HEK293 (cell line): ENCODE data around the gene AP1S1.
A peak's percentile ranks its signal among the peaks of the same experiment; 100 is the strongest.

ENCODE experiments used
- CTCF ChIA-PET: fragments of 350-600 bp; formaldehyde crosslinking; extraction: SDS; loops from one replicate; lab custom pipeline; 2021; ENCODE audit warnings: antibody characterized with exemption; lab: Yijun Ruan, JAX
- POLR2A ChIA-PET: fragments of 300-600 bp; formaldehyde crosslinking; extraction: SDS; loops from one replicate; lab custom pipeline; 2020; ENCODE audit warnings: antibody characterized with exemption, inconsistent platforms; lab: Yijun Ruan, JAX
- H3K27ac ChIP-seq: fragments of 200-500 bp; sonication (Bioruptor generic); 2 replicates; pipeline ENCODE4 v1.5.1; 2014; ENCODE audit warnings: low read depth, low read length, control low read depth, inconsistent platforms; ENCODE audit errors: extremely low read depth
- H3K36me3 ChIP-seq, 2 experiments: fragments of 200-500 bp in 1 of 2; sonication (Bioruptor generic) in 1 of 2; 1 replicate in 1 of 2; 2 replicates in 1 of 2; pipeline ENCODE4 v1.5.1; 2014 to 2017; ENCODE audit warnings: inconsistent platforms in 2 of 2, low read length in 2 of 2; ENCODE audit not compliant: control insufficient read depth in 2 of 2, insufficient read depth in 1 of 2
- H3K4me1 ChIP-seq: fragments of 200-500 bp; sonication (Bioruptor generic); 2 replicates; pipeline ENCODE4 v1.5.1; 2014; ENCODE audit warnings: mild to moderate bottlenecking, low read length, inconsistent platforms; ENCODE audit not compliant: control insufficient read depth, insufficient read depth
- H3K4me3 ChIP-seq: 2 replicates; pipeline ENCODE4 v1.5.1; 2011; ENCODE audit warnings: low read depth, mild to moderate bottlenecking, control low read depth, low read length, moderate library complexity
- H3K9me3 ChIP-seq: fragments of 200-500 bp; sonication (Bioruptor generic); 2 replicates; pipeline ENCODE4 v1.5.1; 2014; ENCODE audit warnings: low read depth, low read length, inconsistent platforms; ENCODE audit not compliant: control insufficient read depth, insufficient read depth
- GLI2 ChIP-seq: fragments of 450-650 bp; formaldehyde crosslinking; IDR thresholded peaks from 2 replicates; pipeline ENCODE4; 2017; ENCODE audit warnings: missing biosample characterization, missing genetic modification characterization, low read depth, borderline replicate concordance
- HOXA7 ChIP-seq: sonication (generic); formaldehyde crosslinking; IDR thresholded peaks from 2 replicates; pipeline ENCODE4 v1.8.1; 2022; ENCODE audit warnings: missing genetic modification reagents, borderline replicate concordance
- RBAK ChIP-seq: fragments of 450-650 bp; formaldehyde crosslinking; IDR thresholded peaks from 2 replicates; pipeline ENCODE4 v1.5.1; 2016; ENCODE audit warnings: missing biosample characterization, missing genetic modification characterization
- SALL2 ChIP-seq: fragments of 450-650 bp; formaldehyde crosslinking; IDR thresholded peaks from 2 replicates; pipeline ENCODE4 v1.5.0; 2017; ENCODE audit warnings: missing biosample characterization, mild to moderate bottlenecking, missing genetic modification characterization, borderline replicate concordance
- YY2 ChIP-seq: fragments of 450-650 bp; formaldehyde crosslinking; IDR thresholded peaks from 2 replicates; pipeline ENCODE4 v1.5.1; 2016; ENCODE audit warnings: missing biosample characterization, missing genetic modification characterization
- ZBTB1 ChIP-seq: fragments of 450-650 bp; formaldehyde crosslinking; IDR thresholded peaks from 2 replicates; pipeline ENCODE4 v1.5.1; 2016; ENCODE audit warnings: missing biosample characterization, missing genetic modification characterization
- ZEB2 ChIP-seq: fragments of 450-650 bp; formaldehyde crosslinking; IDR thresholded peaks from 2 replicates; pipeline ENCODE4 v1.5.1; 2016; ENCODE audit warnings: missing biosample characterization, missing genetic modification characterization
- ZFHX2 ChIP-seq: fragments of 450-650 bp; formaldehyde crosslinking; conservative IDR thresholded peaks from 2 replicates; pipeline ENCODE4 v1.5.1; 2016; ENCODE audit warnings: missing biosample characterization, missing genetic modification characterization
- ZFP41 ChIP-seq: fragments of 450-650 bp; formaldehyde crosslinking; IDR thresholded peaks from 2 replicates; pipeline ENCODE4 v1.5.1; 2016; ENCODE audit warnings: missing biosample characterization, missing genetic modification characterization, borderline replicate concordance
- ZNF202 ChIP-seq: fragments of 450-650 bp; formaldehyde crosslinking; IDR thresholded peaks from 2 replicates; pipeline ENCODE4 v1.5.1; 2016; ENCODE audit warnings: missing biosample characterization, missing genetic modification characterization, borderline replicate concordance
- ZNF239 ChIP-seq: fragments of 450-650 bp; formaldehyde crosslinking; IDR thresholded peaks from 2 replicates; pipeline ENCODE4 v1.5.1; 2016; ENCODE audit warnings: missing biosample characterization, missing genetic modification characterization
- ZNF354C ChIP-seq: fragments of 450-650 bp; formaldehyde crosslinking; IDR thresholded peaks from 2 replicates; pipeline ENCODE4 v1.5.1; 2016; ENCODE audit warnings: missing biosample characterization, missing genetic modification characterization, low read depth, borderline replicate concordance
- ZNF366 ChIP-seq: fragments of 450-650 bp; formaldehyde crosslinking; conservative IDR thresholded peaks from 2 replicates; pipeline ENCODE4 v1.5.1; 2016; ENCODE audit warnings: missing biosample characterization, missing genetic modification characterization
- ZNF37A ChIP-seq: fragments of 450-650 bp; IDR thresholded peaks from 2 replicates; pipeline ENCODE4 v1.5.1; 2018; ENCODE audit warnings: missing biosample characterization, missing genetic modification characterization
- ZNF394 ChIP-seq: fragments of 450-650 bp; formaldehyde crosslinking; IDR thresholded peaks from 2 replicates; pipeline ENCODE4 v1.5.1; 2016; ENCODE audit warnings: missing biosample characterization, missing genetic modification characterization, mild to moderate bottlenecking, moderate library complexity, borderline replicate concordance
- ZNF404 ChIP-seq: fragments of 450-650 bp; formaldehyde crosslinking; IDR thresholded peaks from 2 replicates; pipeline ENCODE4 v1.5.1; 2017; ENCODE audit warnings: missing biosample characterization, missing genetic modification characterization
- ZNF416 ChIP-seq: fragments of 450-650 bp; formaldehyde crosslinking; IDR thresholded peaks from 2 replicates; pipeline ENCODE4 v1.5.1; 2016; ENCODE audit warnings: missing biosample characterization, missing genetic modification characterization
- ZNF423 ChIP-seq: fragments of 450-650 bp; formaldehyde crosslinking; IDR thresholded peaks from 2 replicates; pipeline ENCODE4 v1.5.1; 2016; ENCODE audit warnings: missing biosample characterization, missing genetic modification characterization
- ZNF433 ChIP-seq: fragments of 450-650 bp; formaldehyde crosslinking; IDR thresholded peaks from 2 replicates; pipeline ENCODE4 v1.5.1; 2016; ENCODE audit warnings: missing biosample characterization, missing genetic modification characterization, low read depth
- ZNF473 ChIP-seq: fragments of 450-650 bp; formaldehyde crosslinking; IDR thresholded peaks from 2 replicates; pipeline ENCODE4 v1.5.1; 2017; ENCODE audit warnings: missing biosample characterization, missing genetic modification characterization
- ZNF510 ChIP-seq: fragments of 450-650 bp; formaldehyde crosslinking; IDR thresholded peaks from 2 replicates; pipeline ENCODE4 v1.5.1; 2018; ENCODE audit warnings: mild to moderate bottlenecking, missing genetic modification characterization, missing biosample characterization; ENCODE audit not compliant: insufficient replicate concordance
- ZNF558 ChIP-seq: fragments of 450-650 bp; formaldehyde crosslinking; IDR thresholded peaks from 2 replicates; pipeline ENCODE4 v1.5.1; 2016; ENCODE audit warnings: missing biosample characterization, missing genetic modification characterization
- ZNF624 ChIP-seq: fragments of 450-650 bp; formaldehyde crosslinking; IDR thresholded peaks from 2 replicates; pipeline ENCODE4 v1.5.1; 2017; ENCODE audit warnings: missing biosample characterization, missing genetic modification characterization
- ZNF76 ChIP-seq: fragments of 450-650 bp; formaldehyde crosslinking; IDR thresholded peaks from 2 replicates; pipeline ENCODE4; 2016; ENCODE audit warnings: low read depth, missing biosample characterization, missing genetic modification characterization, borderline replicate concordance
- ZNF791 ChIP-seq: fragments of 450-650 bp; formaldehyde crosslinking; IDR thresholded peaks from 2 replicates; pipeline ENCODE4 v1.5.1; 2016; ENCODE audit warnings: missing biosample characterization, missing genetic modification characterization
- TF ChIP-seq, protein P1 (sequence below): fragments of 450-650 bp; formaldehyde crosslinking; IDR thresholded peaks from 2 replicates; pipeline ENCODE4 v1.5.1; 2017; ENCODE audit warnings: missing biosample characterization, missing genetic modification characterization
- TF ChIP-seq, protein P2 (sequence below): fragments of 450-650 bp; formaldehyde crosslinking; IDR thresholded peaks from 2 replicates; pipeline ENCODE4 v1.5.1; 2016; ENCODE audit warnings: missing biosample characterization, missing genetic modification characterization
- TF ChIP-seq, protein P3 (sequence below): fragments of 450-650 bp; formaldehyde crosslinking; IDR thresholded peaks from 2 replicates; pipeline ENCODE4 v1.5.1; 2016; ENCODE audit warnings: missing biosample characterization, missing genetic modification characterization
- TF ChIP-seq, protein P4 (sequence below): fragments of 450-650 bp; IDR thresholded peaks from 2 replicates; pipeline ENCODE4 v1.5.1; 2018; ENCODE audit warnings: missing biosample characterization, mild to moderate bottlenecking, missing genetic modification characterization

The AP1S1 gene

DNA sequence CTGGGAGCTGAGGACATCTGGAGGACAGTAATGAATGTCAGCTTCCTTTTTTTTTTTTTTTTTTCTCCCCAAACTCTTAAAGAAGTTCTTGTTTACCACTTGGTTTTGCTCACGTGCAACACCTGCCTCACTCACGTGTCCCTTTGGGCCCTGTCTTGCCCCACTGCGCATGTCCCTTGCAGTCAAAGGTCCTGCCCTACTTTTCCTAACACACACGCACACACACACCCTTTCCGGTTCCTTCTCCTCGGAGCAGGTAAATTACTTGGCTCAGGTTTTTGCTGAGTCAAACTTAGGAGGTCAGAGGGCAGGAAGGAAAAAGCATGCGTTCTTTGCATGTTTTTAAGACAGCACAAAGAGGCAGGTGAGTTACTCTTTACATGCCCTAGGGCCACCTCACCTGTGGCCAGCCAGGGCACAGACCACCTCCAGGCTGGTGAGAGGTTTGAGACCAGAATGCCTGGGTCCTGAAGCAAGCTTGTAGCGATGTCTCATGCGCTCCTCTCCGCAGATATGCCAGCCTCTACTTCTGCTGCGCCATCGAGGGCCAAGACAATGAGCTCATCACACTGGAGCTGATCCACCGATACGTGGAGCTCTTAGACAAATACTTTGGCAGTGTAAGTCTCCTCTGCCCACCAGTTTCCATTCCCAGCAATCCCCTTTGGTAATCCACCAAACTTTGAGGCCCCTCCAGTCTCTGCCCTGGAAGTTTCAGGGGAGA is 2.8 kb downstream of the AP1S1 start:
- Histone ChIP-seq H3K9me3 (no peaks in the 10 kb centered on the region), H3K4me3 (no peak overlapping the region), H3K36me3 (peaks cover 3 to 17% of the 10 kb centered on the region in 2 experiments; a peak in 2 of 3 replicates), H3K27ac (no peak overlapping the region), H3K4me1 (peaks cover 5% of the 10 kb centered on the region; the same call in 1 of the 2 replicates)
- no peak for TF ChIP-seq ZNF394 (tag by site-specific recombination)
- no peak for TF ChIP-seq ZNF473 (tag by site-specific recombination)
- no peak for TF ChIP-seq ZNF76
- no peak for TF ChIP-seq ZNF404
- no peak for TF ChIP-seq ZFP41
- TF ChIP-seq HOXA7: no peak
- no peak for TF ChIP-seq SALL2 (tag by site-specific recombination)
- no peak for TF ChIP-seq ZNF791 (tag by site-specific recombination)
- no peak for TF ChIP-seq ZBTB1 (tag by site-specific recombination)
- no peak for TF ChIP-seq ZNF239
- TF ChIP-seq, protein P1, sequence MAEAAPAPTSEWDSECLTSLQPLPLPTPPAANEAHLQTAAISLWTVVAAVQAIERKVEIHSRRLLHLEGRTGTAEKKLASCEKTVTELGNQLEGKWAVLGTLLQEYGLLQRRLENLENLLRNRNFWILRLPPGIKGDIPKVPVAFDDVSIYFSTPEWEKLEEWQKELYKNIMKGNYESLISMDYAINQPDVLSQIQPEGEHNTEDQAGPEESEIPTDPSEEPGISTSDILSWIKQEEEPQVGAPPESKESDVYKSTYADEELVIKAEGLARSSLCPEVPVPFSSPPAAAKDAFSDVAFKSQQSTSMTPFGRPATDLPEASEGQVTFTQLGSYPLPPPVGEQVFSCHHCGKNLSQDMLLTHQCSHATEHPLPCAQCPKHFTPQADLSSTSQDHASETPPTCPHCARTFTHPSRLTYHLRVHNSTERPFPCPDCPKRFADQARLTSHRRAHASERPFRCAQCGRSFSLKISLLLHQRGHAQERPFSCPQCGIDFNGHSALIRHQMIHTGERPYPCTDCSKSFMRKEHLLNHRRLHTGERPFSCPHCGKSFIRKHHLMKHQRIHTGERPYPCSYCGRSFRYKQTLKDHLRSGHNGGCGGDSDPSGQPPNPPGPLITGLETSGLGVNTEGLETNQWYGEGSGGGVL: no peak
- no peak for TF ChIP-seq GLI2
- TF ChIP-seq ZNF624 (tag by site-specific recombination): no peak
- TF ChIP-seq ZNF433 (tag by site-specific recombination): no peak
- no peak for TF ChIP-seq ZNF37A (tag by site-specific recombination)
- TF ChIP-seq, protein P2, sequence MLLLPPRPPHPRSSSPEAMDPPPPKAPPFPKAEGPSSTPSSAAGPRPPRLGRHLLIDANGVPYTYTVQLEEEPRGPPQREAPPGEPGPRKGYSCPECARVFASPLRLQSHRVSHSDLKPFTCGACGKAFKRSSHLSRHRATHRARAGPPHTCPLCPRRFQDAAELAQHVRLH: no peak
- TF ChIP-seq ZNF354C (tag by site-specific recombination): no peak
- TF ChIP-seq ZNF423 (tag by site-specific recombination): no peak
- no peak for TF ChIP-seq ZNF366
- POLR2A ChIA-PET: interaction anchor here (0.5 to 1.0 kb wide), 5 partner anchors 8 to 195 kb away, joined by 3 to 6 read pairs (median 4); partner anchors contain the start of genes PLOD3 and VGF
- CTCF ChIA-PET: interaction anchor here (0.5 to 8.6 kb wide), 8 partner anchors 13 to 87 kb away, joined by 3 to 84 read pairs (median 4); no protein-coding TSS in a partner anchor

DNA sequence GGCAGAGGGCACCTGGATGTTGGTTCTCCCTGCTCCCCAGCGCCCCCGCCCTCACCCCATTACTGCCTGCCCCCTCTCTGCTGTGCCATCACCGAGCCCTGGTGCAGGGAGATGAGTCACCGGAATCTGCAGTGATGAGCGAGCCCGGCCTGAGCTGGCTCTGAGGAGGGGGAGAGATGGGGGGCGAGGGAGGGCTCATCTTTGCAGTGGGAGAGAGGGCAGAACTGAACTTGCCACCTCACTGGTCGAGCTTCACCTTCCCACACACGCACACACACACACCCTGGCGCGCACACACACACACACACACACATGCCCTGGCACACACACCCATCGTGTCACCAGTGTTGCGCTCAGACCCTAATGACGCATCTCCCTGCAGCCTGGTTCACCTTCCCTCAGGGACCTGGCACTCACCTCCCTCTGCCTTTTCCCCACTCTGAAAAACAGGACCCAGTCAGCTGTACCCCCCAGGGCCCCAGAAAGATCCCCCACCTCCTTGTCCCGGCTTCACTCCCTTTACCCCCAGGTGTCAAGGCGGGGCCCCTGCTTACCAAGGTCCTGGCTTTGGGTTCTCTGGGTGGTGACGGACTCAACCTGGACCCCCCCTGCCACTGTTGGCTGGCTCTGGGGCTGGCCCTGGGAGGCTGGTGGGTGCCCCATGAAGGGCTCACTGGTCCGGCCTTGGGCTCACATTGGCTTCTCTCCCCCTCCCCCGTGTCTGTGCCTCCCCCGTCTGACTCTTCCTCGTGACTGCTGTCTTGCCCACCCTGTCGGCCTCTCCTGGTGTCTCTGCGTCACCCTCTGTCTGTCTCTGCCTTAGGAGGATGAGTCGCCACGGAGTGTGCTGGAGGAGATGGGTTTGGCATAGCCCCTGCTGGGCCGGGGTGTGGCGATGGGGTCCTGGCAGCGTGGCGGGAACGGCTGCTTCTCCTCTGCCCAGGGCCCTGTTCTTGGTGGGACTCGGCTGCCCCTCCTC is 5.7 kb downstream of the AP1S1 start:
- no peaks in the 10 kb centered on the region for H3K9me3 ChIP-seq
- H3K36me3 ChIP-seq: peaks cover 3 to 17% of the 10 kb centered on the region in 2 experiments; a peak in 2 of 3 replicates
- ChIA-PET CTCF (interaction anchor here (8.6 kb wide), 1 partner anchor 16 kb away, joined by 84 read pairs; no protein-coding TSS in a partner anchor), POLR2A (interaction anchor here (0.6 kb wide), 3 partner anchors 22 to 270 kb away, joined by 3 to 4 read pairs (median 3); no protein-coding TSS in a partner anchor)
- no peak overlapping the region for H3K4me3 ChIP-seq
- H3K4me1 ChIP-seq: peaks cover 13% of the 10 kb centered on the region
- no peak overlapping the region for H3K27ac ChIP-seq
- 0 out of 2 replicates have a peak, but pooled peaks have one; percentile 35 for TF ChIP-seq ZNF473 (tag by site-specific recombination)
- TF ChIP-seq, protein P3, sequence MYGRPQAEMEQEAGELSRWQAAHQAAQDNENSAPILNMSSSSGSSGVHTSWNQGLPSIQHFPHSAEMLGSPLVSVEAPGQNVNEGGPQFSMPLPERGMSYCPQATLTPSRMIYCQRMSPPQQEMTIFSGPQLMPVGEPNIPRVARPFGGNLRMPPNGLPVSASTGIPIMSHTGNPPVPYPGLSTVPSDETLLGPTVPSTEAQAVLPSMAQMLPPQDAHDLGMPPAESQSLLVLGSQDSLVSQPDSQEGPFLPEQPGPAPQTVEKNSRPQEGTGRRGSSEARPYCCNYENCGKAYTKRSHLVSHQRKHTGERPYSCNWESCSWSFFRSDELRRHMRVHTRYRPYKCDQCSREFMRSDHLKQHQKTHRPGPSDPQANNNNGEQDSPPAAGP: peak; percentile 96
- no peak for TF ChIP-seq ZNF394 (tag by site-specific recombination)
- no peak for TF ChIP-seq ZEB2 (tag by site-specific recombination)
- TF ChIP-seq, protein P4, sequence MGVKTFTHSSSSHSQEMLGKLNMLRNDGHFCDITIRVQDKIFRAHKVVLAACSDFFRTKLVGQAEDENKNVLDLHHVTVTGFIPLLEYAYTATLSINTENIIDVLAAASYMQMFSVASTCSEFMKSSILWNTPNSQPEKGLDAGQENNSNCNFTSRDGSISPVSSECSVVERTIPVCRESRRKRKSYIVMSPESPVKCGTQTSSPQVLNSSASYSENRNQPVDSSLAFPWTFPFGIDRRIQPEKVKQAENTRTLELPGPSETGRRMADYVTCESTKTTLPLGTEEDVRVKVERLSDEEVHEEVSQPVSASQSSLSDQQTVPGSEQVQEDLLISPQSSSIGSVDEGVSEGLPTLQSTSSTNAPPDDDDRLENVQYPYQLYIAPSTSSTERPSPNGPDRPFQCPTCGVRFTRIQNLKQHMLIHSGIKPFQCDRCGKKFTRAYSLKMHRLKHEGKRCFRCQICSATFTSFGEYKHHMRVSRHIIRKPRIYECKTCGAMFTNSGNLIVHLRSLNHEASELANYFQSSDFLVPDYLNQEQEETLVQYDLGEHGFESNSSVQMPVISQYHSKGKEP: no peak
- peak; percentile 43; the same call in 1 of the 2 replicates for TF ChIP-seq RBAK (tag by site-specific recombination)
- no peak for TF ChIP-seq YY2 (tag by site-specific recombination)
- no peak for TF ChIP-seq ZNF202 (tag by site-specific recombination)
- TF ChIP-seq ZNF510 (tag by site-specific recombination): no peak
- no peak for TF ChIP-seq GLI2
- no peak for TF ChIP-seq ZNF558 (tag by site-specific recombination)
- no peak for TF ChIP-seq ZNF416 (tag by site-specific recombination)
- TF ChIP-seq ZFHX2 (tag by site-specific recombination): peak; percentile 90
- no peak for TF ChIP-seq ZNF76
